HepG2 (cell line): ENCODE results near the gene NOX3. TPM values are rescaled to one million over a fixed set of nuclear protein-coding genes. Genes with fewer than 3 reads are reported as not detected.
A peak's percentile ranks its signal among the peaks of the same experiment; 100 is the strongest.

Experiments
- AGO1 ChIP-seq: fragments of 200-400 bp; formaldehyde crosslinking; IDR thresholded peaks from 2 replicates; pipeline ENCODE4 v1.6.1; 2017; ENCODE audit warnings: mild to moderate bottlenecking, low read depth, low read length, moderate library complexity; ENCODE audit not compliant: poor library complexity, severe bottlenecking
- AKAP8 ChIP-seq: sonication (generic); formaldehyde crosslinking; IDR thresholded peaks from 2 replicates; pipeline ENCODE4 v1.5.1; 2020; ENCODE audit warnings: mild to moderate bottlenecking, missing genetic modification reagents
- CTCF ChIP-seq: sonication (generic); formaldehyde crosslinking; IDR thresholded peaks from 2 replicates; pipeline ENCODE4 v1.5.0; 2020; ENCODE audit warnings: mild to moderate bottlenecking, missing genetic modification reagents, moderate library complexity
- FOXO1 ChIP-seq: sonication (generic); formaldehyde crosslinking; IDR thresholded peaks from 2 replicates; pipeline ENCODE4 v1.4.0; 2020; ENCODE audit warnings: missing genetic modification reagents
- GTF3A ChIP-seq: sonication (generic); formaldehyde crosslinking; conservative IDR thresholded peaks from 2 replicates; pipeline ENCODE4 v1.4.0; 2020; ENCODE audit warnings: mild to moderate bottlenecking, missing genetic modification reagents
- MTF1 ChIP-seq: sonication (generic); formaldehyde crosslinking; IDR thresholded peaks from 2 replicates; pipeline ENCODE4 v1.5.0; 2020; ENCODE audit warnings: missing genetic modification reagents
- MXD4 ChIP-seq: IDR thresholded peaks from 2 replicates; pipeline ENCODE4 v1.6.1; 2016; ENCODE audit warnings: mild to moderate bottlenecking, missing biosample characterization, missing genetic modification reagents
- POLR2G ChIP-seq: fragments of 200-400 bp; formaldehyde crosslinking; IDR thresholded peaks from 2 replicates; pipeline ENCODE4 v1.6.1; 2018; ENCODE audit warnings: mild to moderate bottlenecking, low read depth, low read length, moderate library complexity
- RBM22 ChIP-seq: fragments of 200-400 bp; formaldehyde crosslinking; optimal IDR thresholded peaks from 2 replicates; pipeline ENCODE3; 2017; ENCODE audit warnings: mild to moderate bottlenecking, low read length, moderate library complexity
- RCOR2 ChIP-seq: IDR thresholded peaks from 2 replicates; pipeline ENCODE4 v1.6.1; 2016; ENCODE audit warnings: missing biosample characterization, missing genetic modification reagents
- RNF2 ChIP-seq: fragments of 450-650 bp; conservative IDR thresholded peaks from 2 replicates; pipeline ENCODE4 v1.6.1; 2016; ENCODE audit warnings: low read depth
- SIX4 ChIP-seq: sonication (generic); formaldehyde crosslinking; IDR thresholded peaks from 2 replicates; pipeline ENCODE4 v1.4.0; 2020; ENCODE audit warnings: missing genetic modification reagents
- SP2 ChIP-seq: sonication (generic); formaldehyde crosslinking; IDR thresholded peaks from 2 replicates; pipeline ENCODE4 v1.5.1; 2020; ENCODE audit warnings: mild to moderate bottlenecking, missing genetic modification reagents
- SP4 ChIP-seq: sonication (generic); formaldehyde crosslinking; IDR thresholded peaks from 2 replicates; pipeline ENCODE4 v1.8.1; 2023; ENCODE audit warnings: mild to moderate bottlenecking, missing genetic modification reagents
- TCF7L2 ChIP-seq: IDR thresholded peaks from 2 replicates; pipeline ENCODE4 v1.6.1; 2011; ENCODE audit warnings: mild to moderate bottlenecking, low read depth, low read length, moderate library complexity
- THRA ChIP-seq: sonication (generic); formaldehyde crosslinking; IDR thresholded peaks from 2 replicates; pipeline ENCODE4 v1.4.0; 2020; ENCODE audit warnings: missing genetic modification reagents, borderline replicate concordance
- U2AF1 ChIP-seq: fragments of 200-400 bp; formaldehyde crosslinking; optimal IDR thresholded peaks from 2 replicates; pipeline ENCODE3; 2017; ENCODE audit warnings: mild to moderate bottlenecking, low read depth, low read length
- ZNF121 ChIP-seq: sonication (generic); formaldehyde crosslinking; IDR thresholded peaks from 2 replicates; pipeline ENCODE4 v1.5.0; 2020; ENCODE audit warnings: mild to moderate bottlenecking, missing genetic modification reagents
- ZNF274 ChIP-seq: sonication (generic); formaldehyde crosslinking; IDR thresholded peaks from 2 replicates; pipeline ENCODE4 v1.5.1; 2020; ENCODE audit warnings: mild to moderate bottlenecking, missing genetic modification reagents
- ZNF691 ChIP-seq: sonication (generic); formaldehyde crosslinking; IDR thresholded peaks from 2 replicates; pipeline ENCODE4 v1.4.0; 2020; ENCODE audit warnings: missing genetic modification reagents, low read depth, mild to moderate bottlenecking, borderline replicate concordance
- ZNF761 ChIP-seq: sonication (generic); formaldehyde crosslinking; conservative IDR thresholded peaks from 2 replicates; pipeline ENCODE4 v1.4.0; 2020; ENCODE audit warnings: mild to moderate bottlenecking, missing genetic modification reagents
- ZNF773 ChIP-seq: sonication (generic); formaldehyde crosslinking; IDR thresholded peaks from 2 replicates; pipeline ENCODE4 v1.4.0; 2020; ENCODE audit warnings: missing genetic modification reagents, borderline replicate concordance
- ZNF83 ChIP-seq: sonication (generic); formaldehyde crosslinking; IDR thresholded peaks from 2 replicates; pipeline ENCODE4 v1.4.0; 2020; ENCODE audit warnings: missing genetic modification reagents, mild to moderate bottlenecking, borderline replicate concordance
- ZNF883 ChIP-seq: sonication (generic); formaldehyde crosslinking; IDR thresholded peaks from 2 replicates; pipeline ENCODE4 v1.5.1; 2020; ENCODE audit warnings: mild to moderate bottlenecking, missing genetic modification reagents; ENCODE audit errors: not compliant biosample characterization
- polyA plus RNA-seq, 8 experiments: library from polyadenylated mRNA; depleted of rRNA in 3 of 8; stranded (reverse) in 7 of 8; unstranded in 1 of 8; fragments of >200 nt; fragmentation: Illumina TruSeq in 4 of 8; extraction: Trizol in 4 of 8; gene quantifications; 2 replicates each; pipeline versions ENCODE4 v1.2.1 to v1.2.3, GENCODE V29; 2011 to 2016; ENCODE audit warnings: low read depth in 4 of 8, missing spikeins in 1 of 8, mixed read lengths in 1 of 8; ENCODE audit not compliant: insufficient read depth in 1 of 8
- total RNA-seq, 5 experiments: library from RNA; depleted of rRNA; stranded (reverse); fragments of >200 nt; fragmentation: Illumina TruSeq; extraction: Trizol; gene quantifications; 2 replicates each; pipeline ENCODE4 v1.2.3, GENCODE V29; 2016; ENCODE audit warnings: low read depth in 1 of 5
- TF ChIP-seq, protein P1 (sequence below): IDR thresholded peaks from 2 replicates; pipeline ENCODE4 v1.6.1; 2016
- TF ChIP-seq, protein P2 (sequence below): sonication (generic); formaldehyde crosslinking; IDR thresholded peaks from 2 replicates; pipeline ENCODE4 v1.8.1; 2023; ENCODE audit warnings: mild to moderate bottlenecking, missing genetic modification reagents, borderline replicate concordance

Gene NOX3
- total and polyA plus RNA-seq, 2 of the 13 experiments (the other 11 are each of a cell fraction or from before 2014, with no cell fraction given) = 0.09 to 0.18 TPM

GRCh38 chr6:155402656-155403304, 52.9 kb downstream of the NOX3 start (continued):
- TF ChIP-seq, protein P1, sequence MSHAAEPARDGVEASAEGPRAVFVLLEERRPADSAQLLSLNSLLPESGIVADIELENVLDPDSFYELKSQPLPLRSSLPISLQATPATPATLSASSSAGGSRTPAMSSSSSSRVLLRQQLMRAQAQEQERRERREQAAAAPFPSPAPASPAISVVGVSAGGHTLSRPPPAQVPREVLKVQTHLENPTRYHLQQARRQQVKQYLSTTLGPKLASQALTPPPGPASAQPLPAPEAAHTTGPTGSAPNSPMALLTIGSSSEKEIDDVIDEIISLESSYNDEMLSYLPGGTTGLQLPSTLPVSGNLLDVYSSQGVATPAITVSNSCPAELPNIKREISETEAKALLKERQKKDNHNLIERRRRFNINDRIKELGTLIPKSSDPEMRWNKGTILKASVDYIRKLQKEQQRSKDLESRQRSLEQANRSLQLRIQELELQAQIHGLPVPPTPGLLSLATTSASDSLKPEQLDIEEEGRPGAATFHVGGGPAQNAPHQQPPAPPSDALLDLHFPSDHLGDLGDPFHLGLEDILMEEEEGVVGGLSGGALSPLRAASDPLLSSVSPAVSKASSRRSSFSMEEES (CRISPR knock-in tag) = no peak
- TF ChIP-seq RCOR2 (peak; percentile 72; the same call in 1 of the 2 replicates), SP4 (CRISPR knock-in tag) (no peak), CTCF (CRISPR knock-in tag) (no peak), ZNF121 (CRISPR knock-in tag) (no peak), ZNF83 (CRISPR knock-in tag) (no peak), GTF3A (CRISPR knock-in tag) (no peak), TCF7L2 (peak; percentile 26; the same call in 1 of the 2 replicates), MTF1 (CRISPR knock-in tag) (no peak), U2AF1 (no peak), FOXO1 (CRISPR knock-in tag) (peak; percentile 37; the same call in 1 of the 2 replicates), RBM22 (no peak), ZNF773 (CRISPR knock-in tag) (no peak), MXD4 (CRISPR knock-in tag) (no peak), ZNF691 (CRISPR knock-in tag) (no peak), ZNF761 (CRISPR knock-in tag) (no peak), POLR2G (0 out of 2 replicates have a peak, but pooled peaks have one; percentile 32), RNF2 (no peak), THRA (CRISPR knock-in tag) (peak; percentile 61; the same call in 1 of the 2 replicates), AGO1 (no peak), ZNF274 (CRISPR knock-in tag) (no peak), AKAP8 (CRISPR knock-in tag) (no peak), SIX4 (CRISPR knock-in tag) (peak; percentile 37; the same call in 1 of the 2 replicates), SP2 (CRISPR knock-in tag) (no peak), ZNF883 (no peak)
- TF ChIP-seq, protein P2, sequence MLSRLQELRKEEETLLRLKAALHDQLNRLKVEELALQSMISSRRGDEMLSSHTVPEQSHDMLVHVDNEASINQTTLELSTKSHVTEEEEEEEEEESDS (CRISPR knock-in tag) = no peak
